WTC11 (cell line): Measurements from ENCODE around the gene CAND2.

Source experiments
- FOXK1 ChIP-seq: sonication (generic); formaldehyde crosslinking; IDR thresholded peaks from 2 replicates; pipeline ENCODE4 v1.8.0; 2022; ENCODE audit warnings: mild to moderate bottlenecking, moderate library complexity, missing genetic modification reagents
- JUN ChIP-seq: sonication (generic); formaldehyde crosslinking; IDR thresholded peaks from 2 replicates; pipeline ENCODE4 v1.8.0; 2023; ENCODE audit warnings: mild to moderate bottlenecking, missing genetic modification reagents
- MXD4 ChIP-seq: fragments of 250-450 bp; sonication (Bioruptor Pico); IDR thresholded peaks from 2 replicates; pipeline ENCODE4 v1.8.0; 2021; ENCODE audit warnings: mild to moderate bottlenecking, moderate library complexity, borderline replicate concordance
- SMAD3 ChIP-seq: sonication (generic); formaldehyde crosslinking; IDR thresholded peaks from 2 replicates; pipeline ENCODE4 v1.8.0; 2022; ENCODE audit warnings: missing genetic modification reagents, mild to moderate bottlenecking, borderline replicate concordance
- TEAD1 ChIP-seq: sonication (generic); formaldehyde crosslinking; IDR thresholded peaks from 2 replicates; pipeline ENCODE4 v1.8.0; 2022; ENCODE audit warnings: mild to moderate bottlenecking, missing genetic modification reagents
- TF ChIP-seq, protein P1 (sequence below): fragments of 200-600 bp; IDR thresholded peaks from 2 replicates; pipeline ENCODE4 v1.8.0; 2022; ENCODE audit warnings: antibody characterized with exemption
- TF ChIP-seq, protein P2 (sequence below): sonication (generic); formaldehyde crosslinking; IDR thresholded peaks from 2 replicates; pipeline ENCODE4 v1.8.0; 2022; ENCODE audit warnings: missing genetic modification reagents
- TF ChIP-seq, protein P3 (sequence below): sonication (generic); formaldehyde crosslinking; IDR thresholded peaks from 2 replicates; pipeline ENCODE4 v1.8.1; 2022; ENCODE audit warnings: low read depth, missing genetic modification reagents, borderline replicate concordance
- TF ChIP-seq, protein P4 (sequence below): sonication (generic); formaldehyde crosslinking; IDR thresholded peaks from 2 replicates; pipeline ENCODE4 v1.8.1; 2023; ENCODE audit warnings: mild to moderate bottlenecking, missing genetic modification reagents
- TF ChIP-seq, protein P5 (sequence below): sonication (generic); formaldehyde crosslinking; IDR thresholded peaks from 2 replicates; pipeline ENCODE4 v1.8.1; 2023; ENCODE audit warnings: mild to moderate bottlenecking, missing genetic modification reagents, moderate library complexity
- TF ChIP-seq, protein P6 (sequence below): sonication (generic); formaldehyde crosslinking; IDR thresholded peaks from 2 replicates; pipeline ENCODE4 v1.8.1; 2023; ENCODE audit warnings: mild to moderate bottlenecking, missing genetic modification reagents, moderate library complexity

DNA sequence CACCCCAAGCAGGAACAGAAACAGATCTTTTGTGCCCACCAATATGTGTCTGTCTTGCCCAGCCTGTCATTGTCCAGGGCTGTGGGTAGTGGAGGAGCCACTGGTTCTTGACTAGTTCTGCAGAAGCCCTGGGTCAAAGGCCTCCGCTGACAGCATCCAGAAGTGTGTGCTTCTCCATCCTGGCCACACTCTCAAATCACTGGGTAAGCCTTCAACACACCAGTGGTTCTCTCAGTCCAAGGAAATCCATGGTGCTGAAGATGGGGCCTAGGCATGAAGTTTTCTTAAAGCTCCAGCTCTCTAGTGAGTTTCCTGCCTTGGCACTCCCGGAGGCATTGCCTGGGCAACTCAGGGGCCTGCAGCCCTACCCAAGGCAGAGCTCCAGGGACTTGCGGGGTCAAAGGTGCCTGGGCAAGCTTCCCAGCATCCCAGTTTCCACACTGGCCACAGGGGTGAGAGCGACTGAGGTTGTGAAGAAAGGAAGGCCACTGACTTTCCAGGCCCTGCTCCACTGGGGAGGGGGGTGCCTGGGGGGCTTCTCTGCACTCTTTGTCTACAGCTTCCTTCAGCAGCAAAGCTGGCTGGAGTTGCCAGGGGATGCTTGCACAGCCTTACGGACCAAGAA is 82.8 kb downstream of the CAND2 start:
- TF ChIP-seq JUN (no peak), TEAD1 (CRISPR knock-in tag) (no peak), SMAD3 (CRISPR knock-in tag) (no peak), MXD4 (CRISPR knock-in tag) (no peak), FOXK1 (CRISPR knock-in tag) (no peak)
- TF ChIP-seq, protein P1, sequence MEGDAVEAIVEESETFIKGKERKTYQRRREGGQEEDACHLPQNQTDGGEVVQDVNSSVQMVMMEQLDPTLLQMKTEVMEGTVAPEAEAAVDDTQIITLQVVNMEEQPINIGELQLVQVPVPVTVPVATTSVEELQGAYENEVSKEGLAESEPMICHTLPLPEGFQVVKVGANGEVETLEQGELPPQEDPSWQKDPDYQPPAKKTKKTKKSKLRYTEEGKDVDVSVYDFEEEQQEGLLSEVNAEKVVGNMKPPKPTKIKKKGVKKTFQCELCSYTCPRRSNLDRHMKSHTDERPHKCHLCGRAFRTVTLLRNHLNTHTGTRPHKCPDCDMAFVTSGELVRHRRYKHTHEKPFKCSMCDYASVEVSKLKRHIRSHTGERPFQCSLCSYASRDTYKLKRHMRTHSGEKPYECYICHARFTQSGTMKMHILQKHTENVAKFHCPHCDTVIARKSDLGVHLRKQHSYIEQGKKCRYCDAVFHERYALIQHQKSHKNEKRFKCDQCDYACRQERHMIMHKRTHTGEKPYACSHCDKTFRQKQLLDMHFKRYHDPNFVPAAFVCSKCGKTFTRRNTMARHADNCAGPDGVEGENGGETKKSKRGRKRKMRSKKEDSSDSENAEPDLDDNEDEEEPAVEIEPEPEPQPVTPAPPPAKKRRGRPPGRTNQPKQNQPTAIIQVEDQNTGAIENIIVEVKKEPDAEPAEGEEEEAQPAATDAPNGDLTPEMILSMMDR, result no peak
- TF ChIP-seq, protein P2, sequence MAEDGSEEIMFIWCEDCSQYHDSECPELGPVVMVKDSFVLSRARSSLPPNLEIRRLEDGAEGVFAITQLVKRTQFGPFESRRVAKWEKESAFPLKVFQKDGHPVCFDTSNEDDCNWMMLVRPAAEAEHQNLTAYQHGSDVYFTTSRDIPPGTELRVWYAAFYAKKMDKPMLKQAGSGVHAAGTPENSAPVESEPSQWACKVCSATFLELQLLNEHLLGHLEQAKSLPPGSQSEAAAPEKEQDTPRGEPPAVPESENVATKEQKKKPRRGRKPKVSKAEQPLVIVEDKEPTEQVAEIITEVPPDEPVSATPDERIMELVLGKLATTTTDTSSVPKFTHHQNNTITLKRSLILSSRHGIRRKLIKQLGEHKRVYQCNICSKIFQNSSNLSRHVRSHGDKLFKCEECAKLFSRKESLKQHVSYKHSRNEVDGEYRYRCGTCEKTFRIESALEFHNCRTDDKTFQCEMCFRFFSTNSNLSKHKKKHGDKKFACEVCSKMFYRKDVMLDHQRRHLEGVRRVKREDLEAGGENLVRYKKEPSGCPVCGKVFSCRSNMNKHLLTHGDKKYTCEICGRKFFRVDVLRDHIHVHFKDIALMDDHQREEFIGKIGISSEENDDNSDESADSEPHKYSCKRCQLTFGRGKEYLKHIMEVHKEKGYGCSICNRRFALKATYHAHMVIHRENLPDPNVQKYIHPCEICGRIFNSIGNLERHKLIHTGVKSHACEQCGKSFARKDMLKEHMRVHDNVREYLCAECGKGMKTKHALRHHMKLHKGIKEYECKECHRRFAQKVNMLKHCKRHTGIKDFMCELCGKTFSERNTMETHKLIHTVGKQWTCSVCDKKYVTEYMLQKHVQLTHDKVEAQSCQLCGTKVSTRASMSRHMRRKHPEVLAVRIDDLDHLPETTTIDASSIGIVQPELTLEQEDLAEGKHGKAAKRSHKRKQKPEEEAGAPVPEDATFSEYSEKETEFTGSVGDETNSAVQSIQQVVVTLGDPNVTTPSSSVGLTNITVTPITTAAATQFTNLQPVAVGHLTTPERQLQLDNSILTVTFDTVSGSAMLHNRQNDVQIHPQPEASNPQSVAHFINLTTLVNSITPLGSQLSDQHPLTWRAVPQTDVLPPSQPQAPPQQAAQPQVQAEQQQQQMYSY (CRISPR knock-in tag), result no peak
- TF ChIP-seq, protein P3, sequence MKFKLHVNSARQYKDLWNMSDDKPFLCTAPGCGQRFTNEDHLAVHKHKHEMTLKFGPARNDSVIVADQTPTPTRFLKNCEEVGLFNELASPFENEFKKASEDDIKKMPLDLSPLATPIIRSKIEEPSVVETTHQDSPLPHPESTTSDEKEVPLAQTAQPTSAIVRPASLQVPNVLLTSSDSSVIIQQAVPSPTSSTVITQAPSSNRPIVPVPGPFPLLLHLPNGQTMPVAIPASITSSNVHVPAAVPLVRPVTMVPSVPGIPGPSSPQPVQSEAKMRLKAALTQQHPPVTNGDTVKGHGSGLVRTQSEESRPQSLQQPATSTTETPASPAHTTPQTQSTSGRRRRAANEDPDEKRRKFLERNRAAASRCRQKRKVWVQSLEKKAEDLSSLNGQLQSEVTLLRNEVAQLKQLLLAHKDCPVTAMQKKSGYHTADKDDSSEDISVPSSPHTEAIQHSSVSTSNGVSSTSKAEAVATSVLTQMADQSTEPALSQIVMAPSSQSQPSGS (CRISPR knock-in tag), result no peak
- TF ChIP-seq, protein P4, sequence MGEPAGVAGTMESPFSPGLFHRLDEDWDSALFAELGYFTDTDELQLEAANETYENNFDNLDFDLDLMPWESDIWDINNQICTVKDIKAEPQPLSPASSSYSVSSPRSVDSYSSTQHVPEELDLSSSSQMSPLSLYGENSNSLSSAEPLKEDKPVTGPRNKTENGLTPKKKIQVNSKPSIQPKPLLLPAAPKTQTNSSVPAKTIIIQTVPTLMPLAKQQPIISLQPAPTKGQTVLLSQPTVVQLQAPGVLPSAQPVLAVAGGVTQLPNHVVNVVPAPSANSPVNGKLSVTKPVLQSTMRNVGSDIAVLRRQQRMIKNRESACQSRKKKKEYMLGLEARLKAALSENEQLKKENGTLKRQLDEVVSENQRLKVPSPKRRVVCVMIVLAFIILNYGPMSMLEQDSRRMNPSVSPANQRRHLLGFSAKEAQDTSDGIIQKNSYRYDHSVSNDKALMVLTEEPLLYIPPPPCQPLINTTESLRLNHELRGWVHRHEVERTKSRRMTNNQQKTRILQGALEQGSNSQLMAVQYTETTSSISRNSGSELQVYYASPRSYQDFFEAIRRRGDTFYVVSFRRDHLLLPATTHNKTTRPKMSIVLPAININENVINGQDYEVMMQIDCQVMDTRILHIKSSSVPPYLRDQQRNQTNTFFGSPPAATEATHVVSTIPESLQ (CRISPR knock-in tag), result no peak
- TF ChIP-seq, protein P5, sequence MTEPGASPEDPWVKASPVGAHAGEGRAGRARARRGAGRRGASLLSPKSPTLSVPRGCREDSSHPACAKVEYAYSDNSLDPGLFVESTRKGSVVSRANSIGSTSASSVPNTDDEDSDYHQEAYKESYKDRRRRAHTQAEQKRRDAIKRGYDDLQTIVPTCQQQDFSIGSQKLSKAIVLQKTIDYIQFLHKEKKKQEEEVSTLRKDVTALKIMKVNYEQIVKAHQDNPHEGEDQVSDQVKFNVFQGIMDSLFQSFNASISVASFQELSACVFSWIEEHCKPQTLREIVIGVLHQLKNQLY (CRISPR knock-in tag), result no peak
- TF ChIP-seq, protein P6, sequence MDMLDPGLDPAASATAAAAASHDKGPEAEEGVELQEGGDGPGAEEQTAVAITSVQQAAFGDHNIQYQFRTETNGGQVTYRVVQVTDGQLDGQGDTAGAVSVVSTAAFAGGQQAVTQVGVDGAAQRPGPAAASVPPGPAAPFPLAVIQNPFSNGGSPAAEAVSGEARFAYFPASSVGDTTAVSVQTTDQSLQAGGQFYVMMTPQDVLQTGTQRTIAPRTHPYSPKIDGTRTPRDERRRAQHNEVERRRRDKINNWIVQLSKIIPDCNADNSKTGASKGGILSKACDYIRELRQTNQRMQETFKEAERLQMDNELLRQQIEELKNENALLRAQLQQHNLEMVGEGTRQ, result no peak
